Measurements from ENCODE around the gene TBC1D5.

The TBC1D5 gene

DNA sequence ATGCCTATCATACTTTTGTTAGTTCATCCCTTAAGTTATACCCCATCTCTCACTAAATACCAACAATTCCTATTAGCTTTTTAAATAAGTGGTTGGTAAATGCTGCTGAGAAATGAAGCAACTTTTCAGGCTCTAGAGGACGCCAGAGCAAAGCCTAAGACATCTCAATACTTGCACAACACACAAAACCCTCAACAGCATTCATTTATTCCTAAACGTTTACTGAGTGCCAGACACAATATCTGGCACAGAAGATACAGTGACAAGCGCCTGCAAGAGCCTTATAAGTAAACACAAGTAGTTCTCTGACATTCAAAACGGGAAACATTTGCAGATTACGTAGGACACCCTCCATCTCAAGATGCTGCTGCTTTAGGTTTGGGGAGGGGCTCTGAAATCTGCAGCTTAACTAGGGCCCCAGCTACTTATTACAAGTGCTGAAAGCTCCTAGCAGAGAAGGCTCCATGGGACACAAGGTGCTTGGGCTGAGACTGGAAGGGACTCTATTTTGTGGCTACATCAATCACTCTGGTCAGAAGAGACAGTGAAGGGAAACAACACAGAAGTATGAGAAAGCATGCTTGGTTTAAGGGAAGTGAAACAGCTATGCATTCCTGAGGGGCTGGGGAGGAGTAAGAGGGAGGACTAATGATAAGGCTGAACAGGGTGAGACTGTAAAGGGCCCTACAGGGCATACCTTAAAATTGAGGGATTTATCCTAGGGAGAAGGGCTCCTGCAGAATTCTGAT lies 546.4 kb downstream of the TBC1D5 start:
- TF ChIP-seq, protein P1, sequence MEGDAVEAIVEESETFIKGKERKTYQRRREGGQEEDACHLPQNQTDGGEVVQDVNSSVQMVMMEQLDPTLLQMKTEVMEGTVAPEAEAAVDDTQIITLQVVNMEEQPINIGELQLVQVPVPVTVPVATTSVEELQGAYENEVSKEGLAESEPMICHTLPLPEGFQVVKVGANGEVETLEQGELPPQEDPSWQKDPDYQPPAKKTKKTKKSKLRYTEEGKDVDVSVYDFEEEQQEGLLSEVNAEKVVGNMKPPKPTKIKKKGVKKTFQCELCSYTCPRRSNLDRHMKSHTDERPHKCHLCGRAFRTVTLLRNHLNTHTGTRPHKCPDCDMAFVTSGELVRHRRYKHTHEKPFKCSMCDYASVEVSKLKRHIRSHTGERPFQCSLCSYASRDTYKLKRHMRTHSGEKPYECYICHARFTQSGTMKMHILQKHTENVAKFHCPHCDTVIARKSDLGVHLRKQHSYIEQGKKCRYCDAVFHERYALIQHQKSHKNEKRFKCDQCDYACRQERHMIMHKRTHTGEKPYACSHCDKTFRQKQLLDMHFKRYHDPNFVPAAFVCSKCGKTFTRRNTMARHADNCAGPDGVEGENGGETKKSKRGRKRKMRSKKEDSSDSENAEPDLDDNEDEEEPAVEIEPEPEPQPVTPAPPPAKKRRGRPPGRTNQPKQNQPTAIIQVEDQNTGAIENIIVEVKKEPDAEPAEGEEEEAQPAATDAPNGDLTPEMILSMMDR (IDR thresholded peaks at IDR 0.05; ENCODE audit: low read depth, low read length, missing control alignments): no peak
- DNase-seq: no peak
- no peak overlapping the region for H3K4me3 ChIP-seq (ENCODE audit: low read depth, low read length)
- in situ Hi-C loops (cut with HindIII; ENCODE audit: low pct_ligation_motif_present, low sequenced_read_pairs): no loop called here
- H3K27ac ChIP-seq: no peak overlapping the region
- H3K27me3 ChIP-seq (replicated peaks): no peaks in the 10 kb centered on the region
- H3K36me3 ChIP-seq (replicated peaks): no peaks in the 10 kb centered on the region

DNA sequence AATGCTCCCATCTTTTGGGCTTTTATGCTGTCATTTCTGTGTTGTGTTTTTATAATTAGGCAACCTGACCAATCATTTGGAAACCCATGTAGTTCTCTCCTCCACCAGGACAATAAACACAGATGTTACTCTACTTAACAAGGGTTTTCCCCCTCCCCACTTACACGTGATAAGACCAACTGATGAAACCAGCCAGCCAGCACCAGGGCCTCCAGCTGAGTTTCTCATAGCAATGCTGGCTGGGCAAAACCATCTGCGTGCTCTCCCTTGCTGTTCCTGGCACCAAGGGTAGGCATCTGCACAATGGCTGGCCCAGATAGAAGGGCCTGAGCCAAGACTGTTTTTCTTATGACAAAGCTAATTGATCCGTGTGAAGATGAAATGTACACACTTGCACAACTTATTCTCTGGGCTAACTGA lies 547.2 kb downstream of the TBC1D5 start:
- no peaks in the 10 kb centered on the region for H3K27me3 ChIP-seq (replicated peaks)
- H3K36me3 ChIP-seq (replicated peaks): no peaks in the 10 kb centered on the region
- TF ChIP-seq, protein P1 (IDR thresholded peaks at IDR 0.05; ENCODE audit: low read depth, low read length, missing control alignments): no peak
- no peak overlapping the region for H3K27ac ChIP-seq
- in situ Hi-C loops (cut with HindIII; ENCODE audit: low pct_ligation_motif_present, low sequenced_read_pairs): no loop called here
- H3K4me3 ChIP-seq (ENCODE audit: low read depth, low read length): no peak overlapping the region
- DNase-seq: peak; percentile 31

DNA sequence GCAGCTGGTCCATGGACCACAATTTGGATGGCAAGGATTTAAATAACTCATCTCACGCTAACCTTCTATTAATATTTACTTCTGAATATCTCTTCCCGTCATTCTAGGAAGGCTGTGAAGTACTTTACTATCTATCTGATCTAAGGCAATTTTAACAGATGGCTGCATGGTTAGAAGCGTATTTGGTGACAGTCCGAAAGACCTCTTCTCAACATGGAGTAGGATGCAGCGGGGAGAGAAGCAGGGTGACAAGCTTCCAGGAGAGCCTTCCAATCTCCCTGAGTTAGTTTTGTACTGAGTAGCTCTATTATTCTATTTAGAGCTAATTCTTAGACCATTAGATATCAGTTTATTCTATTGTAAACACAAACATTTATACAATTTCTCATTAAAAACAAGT lies 548.3 kb downstream of the TBC1D5 start:
- Histone ChIP-seq H3K27ac (no peak overlapping the region), H3K27me3 (replicated peaks) (no peaks in the 10 kb centered on the region), H3K4me3 (ENCODE audit: low read depth, low read length) (no peak overlapping the region), H3K36me3 (replicated peaks) (no peaks in the 10 kb centered on the region)
- in situ Hi-C loops (cut with HindIII; ENCODE audit: low pct_ligation_motif_present, low sequenced_read_pairs): no loop called here
- TF ChIP-seq, protein P1 (IDR thresholded peaks at IDR 0.05; ENCODE audit: low read depth, low read length, missing control alignments): no peak
- no peak for DNase-seq

GRCh38 chr3:17192995-17193394 lies 549.4 kb downstream of the TBC1D5 start:
- H3K27ac ChIP-seq: no peak overlapping the region
- in situ Hi-C loops (cut with HindIII; ENCODE audit: low pct_ligation_motif_present, low sequenced_read_pairs): no loop called here

GRCh38 chr3:17190353-17191078 lies 551.9 kb downstream of the TBC1D5 start:
- Histone ChIP-seq H3K27me3 (replicated peaks) (no peaks in the 10 kb centered on the region), H3K36me3 (replicated peaks) (no peaks in the 10 kb centered on the region), H3K4me3 (ENCODE audit: low read depth, low read length) (no peak overlapping the region), H3K27ac (no peak overlapping the region)
- in situ Hi-C loops (cut with HindIII; ENCODE audit: low pct_ligation_motif_present, low sequenced_read_pairs): no loop called here
- no peak for DNase-seq
- TF ChIP-seq, protein P1 (IDR thresholded peaks at IDR 0.05; ENCODE audit: low read depth, low read length, missing control alignments): no peak

More at GRCh38 chr3:17192995-17193394, 549.4 kb downstream of the TBC1D5 start:
- Histone ChIP-seq H3K27me3 (replicated peaks) (no peaks in the 10 kb centered on the region), H3K36me3 (replicated peaks) (no peaks in the 10 kb centered on the region), H3K4me3 (ENCODE audit: low read depth, low read length) (no peak overlapping the region)
- TF ChIP-seq, protein P1 (IDR thresholded peaks at IDR 0.05; ENCODE audit: low read depth, low read length, missing control alignments): no peak
- DNase-seq: no peak
